PC-9 (cell line): ENCODE measurements around the gene UBE2M.

ENCODE experiments used
- CTCF ChIP-seq: fragments of 200-600 bp; sonication (generic); conservative IDR thresholded peaks from 2 replicates; pipeline ENCODE4 v1.6.1; 2017; ENCODE audit warnings: mixed run types, antibody characterized with exemption, mild to moderate bottlenecking, moderate library complexity
- EZH2 ChIP-seq: fragments of 200-600 bp; sonication (generic); IDR thresholded peaks from 2 replicates; pipeline ENCODE4 v1.8.0; 2017; ENCODE audit warnings: antibody characterized with exemption, low read depth

- TF ChIP-seq CTCF (no peak), EZH2 (no peak)
These were observed 21.2 kb upstream of the UBE2M start for GRCh38 chr19:58579473-58580142.
